Fibroblast of the aortic adventitia (primary cell): ENCODE results near the gene SCYGR8. TPM values are rescaled to one million over a fixed set of nuclear protein-coding genes. Genes with fewer than 3 reads are reported as not detected.

Source experiments
- DNase-seq: peaks from one replicate; pipeline ENCODE4 v3.0.0-alpha.2; 2010; ENCODE audit warnings: low read depth
- H3K4me3 ChIP-seq: 2 replicates; pipeline ENCODE4 v1.5.1; 2011; ENCODE audit warnings: low read depth, mild to moderate bottlenecking, control low read depth, low read length, moderate library complexity
- CTCF ChIP-seq: IDR thresholded peaks from 2 replicates; pipeline ENCODE4 v1.5.1; 2011; ENCODE audit warnings: mild to moderate bottlenecking, low read length, control low read depth, inconsistent platforms; ENCODE audit not compliant: insufficient read depth
- total RNA-seq: library from RNA; depleted of rRNA; stranded (reverse); fragments of >200 nt; gene quantifications from 2 replicates; pipeline ENCODE4 v1.2.3, GENCODE V29; 2012; ENCODE audit warnings: low replicate concordance

Gene SCYGR8
- total RNA-seq = not detected in 2 replicates

GRCh38 chr2:227745594-227745993 lies at the start of gene SCYGR8:
Gene SCYGR8 (plus strand): TSS chr2:227745894. CDS start chr2:227745894, 0 bp downstream.
- no peak for DNase-seq
- no peak within 1 kb of the TSS for H3K4me3 ChIP-seq
- TF ChIP-seq CTCF = no peak

- TF ChIP-seq CTCF = no peak
- DNase-seq = no peak
- no peak overlapping the region for H3K4me3 ChIP-seq
These were observed 48.6 kb upstream of the SCYGR8 start for GRCh38 chr2:227696990-227697679.

GRCh38 chr2:227701556-227701955 lies 44.1 kb upstream of the SCYGR8 start:
- TF ChIP-seq CTCF = no peak
- H3K4me3 ChIP-seq = no peak overlapping the region
- no peak for DNase-seq

GRCh38 chr2:227703280-227703732 lies 42.4 kb upstream of the SCYGR8 start:
- DNase-seq = peak; percentile 48
- H3K4me3 ChIP-seq = no peak overlapping the region
- no peak for TF ChIP-seq CTCF

GRCh38 chr2:227703961-227704360 lies 41.7 kb upstream of the SCYGR8 start:
- peak; percentile 25 for DNase-seq
- no peak for TF ChIP-seq CTCF
- H3K4me3 ChIP-seq = no peak overlapping the region

GRCh38 chr2:227706859-227707258 lies 38.8 kb upstream of the SCYGR8 start:
- no peak for TF ChIP-seq CTCF
- no peak overlapping the region for H3K4me3 ChIP-seq
- DNase-seq = no peak

- DNase-seq = no peak
- no peak for TF ChIP-seq CTCF
- H3K4me3 ChIP-seq = no peak overlapping the region
These were observed 38.3 kb upstream of the SCYGR8 start for GRCh38 chr2:227707390-227707789.
